Measurements from ENCODE around the gene GAREM1.
"Not testable (repeated sequence)": the region's sequence is repeated elsewhere in the genome, so short reads cannot be mapped to it uniquely, and the experiment has no call there.

Gene GAREM1

DNA sequence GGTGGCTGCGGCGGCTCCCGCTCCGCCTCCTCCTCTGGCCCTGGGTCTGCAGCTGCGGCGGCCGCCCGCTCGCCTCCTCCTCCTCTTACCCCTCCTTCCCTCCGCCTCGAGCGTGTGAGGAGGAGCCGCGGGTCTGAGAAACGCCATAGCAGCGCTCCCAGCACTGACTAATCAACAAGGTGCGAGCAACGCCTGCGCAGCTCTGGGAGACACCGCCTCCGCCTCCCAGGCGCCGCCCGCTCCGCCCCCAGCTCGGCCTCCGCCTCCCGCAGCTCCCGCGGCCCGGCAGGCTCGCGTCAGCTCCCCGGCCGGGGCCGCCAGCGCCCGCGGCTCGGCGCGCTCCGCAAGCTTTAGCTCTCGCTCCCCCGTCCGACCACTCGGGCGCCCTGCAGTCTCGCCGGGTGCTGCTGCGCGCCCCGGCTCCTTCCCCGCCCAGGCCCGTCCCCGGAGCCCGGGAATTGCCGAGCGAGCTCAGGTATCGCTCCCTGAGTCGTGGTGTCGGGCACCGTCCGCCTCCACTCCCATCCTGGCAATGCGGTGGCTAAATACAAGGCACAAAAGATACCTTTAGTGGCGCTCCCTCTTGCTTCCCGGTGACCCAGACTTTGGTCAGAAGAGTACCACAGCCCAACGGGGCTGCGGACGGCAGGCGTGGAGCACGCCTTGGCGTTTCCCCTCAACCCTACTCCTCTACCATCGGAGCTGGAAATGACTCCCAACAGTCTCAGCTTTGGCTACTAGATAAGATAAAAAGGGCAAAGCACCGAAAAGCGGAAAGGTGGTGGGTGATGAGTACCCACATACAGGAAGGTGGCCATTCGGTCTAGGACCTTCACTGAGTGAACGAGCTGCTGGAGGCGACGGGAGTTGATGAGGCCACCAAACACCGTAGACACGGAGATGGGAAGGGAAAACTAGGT is at the start of gene GAREM1:
Gene GAREM1 (minus strand): TSS at position 169 of the 920 bp plus-strand sequence. CDS start 454 bp downstream, outside the sequence.
- peak; percentile 97 for DNase-seq

DNA sequence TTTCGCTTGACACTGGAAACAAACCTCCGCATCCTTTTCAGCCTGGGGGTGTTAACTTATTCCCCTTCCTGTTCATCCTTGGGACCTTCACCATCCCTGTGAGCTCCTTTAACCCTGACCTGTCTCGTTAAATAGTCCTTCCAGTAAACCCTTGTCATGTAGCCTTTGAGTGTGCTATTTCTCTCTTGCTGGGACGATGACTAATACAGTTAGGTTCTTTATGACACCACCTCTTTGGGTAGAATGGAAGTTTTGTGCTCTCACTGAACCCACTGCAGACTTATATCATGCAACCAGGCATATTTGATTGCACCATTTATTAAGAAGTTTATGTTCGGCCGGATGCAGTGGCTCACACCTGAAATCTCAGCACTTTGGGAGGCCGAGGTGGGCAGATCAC is 40.5 kb upstream of the GAREM1 start:
- no peak for DNase-seq

DNA sequence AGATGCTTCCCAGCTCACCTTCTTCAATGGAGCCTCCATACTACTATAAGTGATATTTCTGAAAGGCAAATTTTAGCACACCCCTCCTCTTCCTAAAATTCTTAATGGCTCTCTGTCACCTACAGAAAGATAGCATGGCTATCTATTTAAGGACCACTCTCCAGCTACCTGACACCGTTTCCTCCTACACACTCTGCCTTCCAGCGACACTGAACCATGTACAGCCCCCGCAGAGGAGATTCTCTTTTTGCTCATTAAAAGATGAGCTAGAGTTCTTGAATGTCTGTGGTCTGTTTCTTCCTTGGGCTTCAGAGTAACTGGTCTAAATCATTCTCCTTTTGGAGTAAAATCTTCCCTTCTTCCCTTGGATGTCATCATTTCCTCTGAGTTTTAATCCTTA is 38.4 kb upstream of the GAREM1 start:
- DNase-seq, result no peak

DNA sequence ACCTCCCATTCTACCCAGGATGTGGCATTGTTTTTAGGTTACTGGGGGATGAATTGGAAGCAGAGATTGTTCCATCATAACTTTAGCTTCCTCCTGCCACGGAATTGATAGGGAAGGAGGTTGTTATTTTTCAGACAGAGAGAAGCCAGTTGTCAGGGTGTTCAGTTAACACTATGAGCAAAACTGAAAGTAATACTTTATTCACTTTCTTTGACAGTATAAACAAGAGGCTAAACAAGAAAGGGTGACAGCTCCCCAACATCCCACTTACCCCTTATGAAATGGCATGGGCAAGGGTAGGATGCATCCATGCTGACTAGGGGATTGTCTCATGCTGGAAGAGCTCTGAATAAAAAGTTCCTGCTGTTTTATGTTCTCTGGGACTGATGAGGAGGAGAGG is 36.4 kb upstream of the GAREM1 start:
- no peak for DNase-seq

DNA sequence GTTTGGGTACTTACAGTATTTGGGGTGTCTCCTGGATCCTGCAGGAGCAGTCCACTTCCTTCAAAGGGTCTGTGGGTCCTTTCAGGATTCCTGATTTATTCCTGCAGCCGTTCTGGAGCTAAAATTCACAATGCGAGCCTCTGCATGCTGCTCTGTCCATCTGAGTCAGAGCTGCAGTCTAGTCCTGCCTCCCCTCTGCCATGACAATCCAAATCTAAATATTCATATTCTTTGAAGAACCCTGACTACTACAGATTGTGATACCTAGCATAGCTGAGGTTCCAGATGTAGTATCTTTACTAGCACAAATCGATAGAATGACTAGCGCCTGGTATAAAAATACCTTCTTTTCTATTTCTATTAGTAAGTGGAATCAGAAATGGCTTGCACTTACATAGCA is 31.3 kb upstream of the GAREM1 start:
- DNase-seq, result no peak

DNA sequence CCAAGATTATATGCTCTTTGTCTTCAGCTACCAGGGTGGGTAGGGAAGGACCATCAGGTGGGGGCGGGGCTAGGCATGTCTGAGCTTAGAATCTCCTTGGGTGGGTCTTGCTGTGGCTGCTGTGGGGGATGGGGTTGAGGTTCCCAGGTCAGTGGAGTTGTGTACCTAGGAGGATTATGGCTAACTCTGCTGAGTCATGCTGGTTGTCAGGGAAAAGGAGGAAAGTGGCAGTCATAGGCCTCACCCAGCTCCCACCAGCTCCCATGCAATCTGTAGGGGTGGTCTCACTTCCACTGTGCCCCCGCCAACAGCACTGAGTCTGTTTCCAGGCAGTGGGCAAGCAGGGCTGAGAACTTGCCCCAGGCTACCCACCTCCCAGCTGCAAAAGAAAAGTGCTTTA is 30.6 kb upstream of the GAREM1 start:
- not testable (repeated sequence) for DNase-seq

DNA sequence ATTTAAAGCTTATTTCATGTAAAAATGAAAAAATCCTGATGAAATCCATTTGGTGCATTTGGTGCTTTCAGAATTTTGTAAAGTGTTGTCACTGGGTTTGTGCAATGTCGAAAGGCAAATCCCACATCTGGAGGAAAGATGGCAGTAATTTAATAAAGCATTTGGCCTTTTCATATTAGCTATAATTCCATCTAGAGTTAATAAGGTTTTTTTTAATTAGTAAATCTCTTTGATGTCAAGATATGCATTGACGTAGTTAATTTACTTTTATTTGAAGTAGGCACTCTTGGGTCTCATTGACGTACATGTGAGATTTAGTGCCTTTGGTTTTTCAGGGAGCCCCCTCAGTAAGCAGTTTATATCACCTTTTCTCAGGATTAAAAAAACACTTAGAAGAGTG is 12.3 kb upstream of the GAREM1 start:
- no peak for DNase-seq

DNA sequence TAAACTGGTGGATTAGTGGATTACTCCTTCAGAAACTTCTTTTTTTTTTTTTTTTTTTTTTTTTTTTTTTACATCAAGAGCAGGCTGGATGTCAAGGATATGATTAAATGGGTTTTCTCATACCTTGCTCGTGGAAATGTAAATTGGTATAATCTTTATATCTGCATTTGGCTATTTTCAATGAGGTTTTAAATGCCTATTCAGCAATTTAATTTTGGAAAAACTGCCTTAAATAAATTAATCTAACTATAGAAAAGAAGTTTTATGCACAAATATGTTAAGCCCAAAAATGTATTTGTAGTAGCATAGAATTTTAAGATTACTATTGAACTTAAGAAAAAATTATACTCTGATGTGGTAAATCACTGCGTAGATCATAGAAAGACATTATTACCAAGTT is 11.4 kb upstream of the GAREM1 start:
- no peak for DNase-seq

DNA sequence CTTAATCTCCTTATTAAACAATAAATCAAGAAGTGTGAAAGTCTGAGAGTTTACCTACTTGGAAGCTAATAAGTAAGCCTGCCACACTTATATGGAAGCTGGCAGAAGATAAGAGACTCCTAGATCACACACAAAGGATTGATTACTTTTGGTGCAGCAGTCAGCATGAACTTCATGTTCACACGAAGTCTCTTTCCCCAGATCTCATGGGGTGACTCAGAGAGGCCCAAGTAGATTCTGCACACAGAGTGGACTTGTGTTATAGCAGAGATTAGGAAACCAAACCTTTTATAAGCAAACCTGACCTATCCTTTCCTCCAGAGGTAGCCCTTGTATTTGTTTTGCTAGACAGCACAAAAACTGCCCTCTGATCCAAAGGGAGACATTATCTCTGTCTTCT is 9.9 kb upstream of the GAREM1 start:
- DNase-seq, result no peak

DNA sequence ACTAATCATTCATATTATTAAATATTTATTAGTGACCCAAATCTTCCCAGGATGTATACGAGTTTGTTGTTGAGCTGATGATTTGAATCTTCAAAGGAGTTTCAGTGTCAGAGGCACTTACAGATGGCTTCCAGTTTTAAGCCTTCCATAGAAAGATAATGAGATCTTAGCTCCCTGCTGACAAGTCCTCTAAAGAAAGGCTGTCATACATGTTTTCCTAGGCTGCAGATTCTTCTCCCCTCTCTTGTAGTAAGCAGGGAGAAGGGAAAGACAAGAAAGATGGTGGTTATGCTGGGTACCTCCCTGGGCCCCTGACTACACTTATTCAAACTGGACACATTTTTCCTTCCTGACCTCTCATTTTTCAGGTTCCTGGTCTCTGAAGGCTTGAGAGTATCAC is 8.1 kb upstream of the GAREM1 start:
- no peak for DNase-seq

DNA sequence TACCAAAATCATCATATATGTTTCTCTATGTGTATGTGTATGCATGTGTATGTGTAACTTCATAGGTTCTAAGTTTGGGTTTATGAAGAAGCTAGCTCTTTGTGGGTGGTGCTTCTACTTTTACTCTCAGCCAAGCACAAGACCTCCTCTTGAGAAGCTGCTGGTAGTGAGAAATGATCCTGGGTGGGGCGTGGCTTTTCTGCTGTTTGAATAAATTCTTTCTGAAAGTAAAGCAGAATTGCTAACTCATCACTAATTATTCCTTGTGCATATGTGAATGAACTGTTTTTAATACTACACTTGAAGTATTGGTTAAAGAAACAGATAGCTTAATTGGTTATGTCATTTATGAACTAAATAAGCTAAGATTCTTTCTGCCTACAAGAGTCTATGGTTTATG is 7.6 kb upstream of the GAREM1 start:
- no peak for DNase-seq

DNA sequence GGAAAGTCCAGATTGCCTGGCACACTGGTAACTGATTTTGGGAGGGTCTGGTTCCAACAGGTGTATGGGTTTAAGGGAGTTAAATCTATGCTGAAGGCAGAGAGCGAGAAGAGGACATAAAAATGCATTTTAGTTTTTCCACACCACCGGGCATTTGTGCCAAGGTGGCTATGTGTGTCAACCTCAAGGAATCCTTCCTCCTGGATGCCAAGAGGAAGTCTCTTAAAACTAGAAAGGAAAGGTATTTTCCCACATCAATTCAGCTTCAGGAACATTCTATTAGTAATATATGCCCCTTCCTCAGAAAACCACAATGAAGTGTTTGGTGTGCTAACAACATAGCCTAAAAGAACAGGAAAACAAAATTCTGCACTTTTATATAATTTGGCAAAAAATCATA is 5.4 kb upstream of the GAREM1 start:
- DNase-seq, result no peak

DNA sequence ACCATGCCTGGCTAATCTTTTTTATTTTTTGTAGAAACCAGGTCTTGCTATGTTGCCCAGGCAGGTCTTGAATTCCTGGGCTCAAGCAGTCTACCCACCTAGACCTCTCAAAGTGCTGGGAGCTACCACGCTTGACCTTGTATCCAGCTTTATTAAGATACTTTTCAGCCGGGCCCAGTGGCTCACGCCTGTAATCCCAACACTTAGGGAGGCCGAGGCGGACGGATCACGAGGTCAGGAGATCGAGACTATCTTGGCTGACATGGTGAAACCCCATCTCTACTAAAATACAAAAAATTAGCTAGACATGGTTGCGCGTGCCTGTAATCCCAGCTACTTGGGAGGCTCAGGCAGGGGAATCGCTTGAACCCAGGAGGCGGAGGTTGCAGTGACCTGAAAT is 4.4 kb upstream of the GAREM1 start:
- DNase-seq, result not testable (repeated sequence)

DNA sequence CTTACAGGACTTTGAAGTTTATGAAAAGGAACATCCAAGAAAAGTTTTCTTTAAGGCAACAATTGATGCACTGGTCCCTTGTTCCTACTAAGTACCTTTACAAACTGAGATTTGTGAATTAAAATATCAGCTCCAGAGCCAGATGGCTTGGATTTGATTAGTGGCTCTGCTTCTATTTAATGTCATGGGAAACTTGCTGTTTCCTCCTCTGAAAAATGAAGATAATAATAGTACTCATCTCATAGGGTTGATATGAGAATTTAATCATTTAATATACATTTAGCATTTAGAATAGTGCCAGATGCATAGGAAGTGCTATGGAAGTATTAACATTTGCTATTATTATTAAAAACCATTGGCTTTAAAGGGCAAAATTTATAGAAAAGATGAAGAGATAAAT is 2.6 kb upstream of the GAREM1 start:
- DNase-seq, result no peak

DNA sequence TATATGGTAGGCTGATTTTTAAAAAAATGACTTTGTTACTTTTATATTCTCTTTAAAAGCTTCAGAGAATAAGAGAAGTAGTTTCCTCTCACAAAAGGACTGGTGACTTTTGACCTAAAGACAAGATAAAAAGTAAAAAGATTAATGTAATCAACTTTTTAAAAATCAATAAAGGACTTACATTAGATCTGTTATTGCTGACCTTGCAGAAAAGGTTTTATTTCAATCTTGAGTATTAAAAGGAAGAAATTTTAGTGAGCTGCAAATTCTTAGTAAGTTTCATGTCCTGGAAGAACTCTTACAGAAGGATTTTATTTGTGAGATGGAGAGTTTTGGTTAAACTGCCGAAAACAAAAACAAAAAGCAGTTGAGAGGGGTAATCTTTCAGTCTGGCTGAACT is 2.2 kb upstream of the GAREM1 start:
- DNase-seq, result no peak

DNA sequence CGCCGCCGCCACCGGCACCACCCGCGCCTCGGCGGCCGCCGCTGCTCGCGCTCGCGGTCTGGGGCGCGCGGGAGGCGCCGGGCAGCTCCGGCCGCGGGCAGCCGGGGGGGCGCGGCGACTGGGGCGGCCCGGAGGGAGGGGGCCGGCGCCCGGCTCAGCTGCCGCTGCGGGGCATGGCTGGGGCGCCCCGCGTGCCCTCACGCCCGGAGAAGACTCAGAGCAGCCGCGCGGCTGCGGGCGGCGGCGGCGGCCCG is 295 bp downstream of the GAREM1 start:
- DNase-seq, result no peak

DNA sequence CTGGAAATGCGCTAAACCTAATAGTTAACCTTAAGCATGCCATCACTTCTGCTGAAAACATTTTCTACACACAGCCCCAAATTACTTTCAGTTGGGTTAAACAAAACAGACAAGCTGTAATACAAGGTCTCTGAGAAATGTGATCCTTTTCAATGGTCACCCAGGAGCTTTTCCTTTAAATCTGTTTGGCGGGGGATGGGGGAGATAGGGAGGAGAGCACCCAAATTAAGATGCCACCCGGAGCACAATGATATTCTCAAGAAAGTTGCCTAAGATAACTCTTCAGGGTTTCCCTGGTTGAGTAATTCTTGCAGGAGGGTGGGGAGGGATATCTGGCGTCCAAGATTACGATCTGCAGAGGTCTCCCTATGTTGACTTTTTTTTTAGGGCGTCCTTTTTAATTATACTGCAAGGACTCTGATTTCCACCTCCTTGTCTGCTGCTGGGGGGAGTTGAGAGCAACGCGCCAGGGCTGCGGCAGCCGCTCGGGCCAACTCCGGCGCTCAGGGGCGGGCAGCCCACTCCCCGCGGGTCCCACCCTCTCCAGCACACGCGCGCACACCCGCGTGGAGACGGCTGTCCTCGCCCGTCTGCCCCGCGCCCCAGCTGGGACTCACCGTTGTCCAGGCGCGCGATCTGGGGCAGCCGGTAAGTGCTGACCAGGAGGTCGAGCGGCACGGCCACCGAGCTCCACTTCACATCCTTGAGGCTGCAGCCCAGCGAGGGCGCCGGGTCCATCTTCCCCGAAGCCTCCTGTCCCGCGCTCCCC is 807 bp downstream of the GAREM1 start:
- DNase-seq, result no peak

DNA sequence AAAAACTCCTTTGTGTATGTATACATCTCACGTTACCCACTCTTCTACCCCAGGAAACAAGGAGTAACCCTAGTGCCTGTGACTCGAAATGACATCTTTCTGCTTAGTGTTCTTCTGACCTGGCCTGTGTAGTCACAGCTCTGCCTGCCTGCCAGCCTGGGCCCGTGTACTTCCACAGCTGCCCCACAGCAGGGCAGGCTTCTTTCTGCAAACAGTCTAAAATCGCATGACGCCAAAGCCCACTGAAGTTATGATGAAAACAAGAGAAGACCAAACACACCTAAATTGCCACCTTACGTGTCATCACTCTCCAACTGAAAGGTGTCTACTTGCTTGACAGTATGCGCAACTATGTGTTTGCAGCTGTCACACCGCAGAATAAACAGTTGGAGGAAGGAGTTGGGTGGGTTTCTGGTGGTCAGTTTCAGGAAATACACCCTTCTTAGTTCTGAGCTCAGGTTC is 1.5 kb downstream of the GAREM1 start:
- no peak for DNase-seq

DNA sequence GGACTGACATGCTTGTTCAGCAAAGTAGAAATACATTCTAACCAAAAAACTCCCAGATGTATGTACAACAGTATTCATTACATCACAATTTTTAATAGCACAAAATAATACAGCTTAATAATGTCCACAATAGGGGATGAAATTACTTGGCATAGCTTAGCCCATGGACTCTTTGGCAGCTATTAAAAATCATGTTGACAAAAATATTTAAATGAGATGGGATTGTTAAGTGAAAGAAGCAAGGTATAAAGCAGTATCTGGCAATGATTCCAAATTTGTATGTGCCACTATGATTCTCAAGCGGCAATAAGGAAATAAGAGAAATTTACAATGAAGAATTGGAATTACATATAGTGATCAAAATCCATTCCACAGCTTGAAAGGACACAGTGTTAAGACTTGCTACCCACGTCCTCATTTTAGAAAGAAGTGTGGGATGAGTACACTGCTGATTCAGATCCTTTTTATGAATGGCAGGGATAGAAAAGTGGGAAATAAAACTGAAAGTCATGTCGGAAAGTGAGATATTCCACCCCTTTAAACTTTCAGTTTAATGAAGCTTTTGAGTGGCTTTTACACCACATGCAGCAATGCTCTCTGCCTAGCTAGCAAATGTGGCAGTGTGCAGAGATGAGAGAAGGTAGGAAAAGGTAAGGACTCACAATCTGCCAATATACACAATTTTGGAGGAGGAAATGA is 2.4 kb downstream of the GAREM1 start:
- DNase-seq, result no peak

DNA sequence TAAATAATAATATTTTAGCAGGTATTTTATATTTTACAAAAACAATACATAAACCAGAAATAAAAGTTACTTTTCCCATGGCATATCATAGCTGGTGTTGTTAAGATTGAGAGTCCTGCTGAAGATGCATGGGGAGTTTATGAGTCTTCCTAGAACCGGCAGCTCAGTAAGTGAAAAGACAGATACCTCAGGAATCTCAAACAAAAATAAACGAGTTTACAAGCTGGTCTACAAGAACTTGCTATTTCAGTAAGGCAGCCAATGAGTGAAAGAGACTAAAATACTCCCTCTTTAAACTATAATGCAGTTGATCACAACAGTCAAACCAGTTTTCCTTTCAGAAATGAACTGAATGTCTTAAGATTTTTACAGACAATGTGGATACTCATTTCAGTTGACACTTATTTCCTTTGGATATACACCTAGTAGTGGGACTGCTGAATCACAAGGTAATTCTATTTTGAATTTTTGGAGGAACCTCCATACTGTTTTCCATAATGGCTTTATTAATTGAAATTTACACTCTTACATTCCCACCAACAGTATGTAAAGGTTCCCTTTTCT is 8.9 kb downstream of the GAREM1 start:
- no peak for DNase-seq

DNA sequence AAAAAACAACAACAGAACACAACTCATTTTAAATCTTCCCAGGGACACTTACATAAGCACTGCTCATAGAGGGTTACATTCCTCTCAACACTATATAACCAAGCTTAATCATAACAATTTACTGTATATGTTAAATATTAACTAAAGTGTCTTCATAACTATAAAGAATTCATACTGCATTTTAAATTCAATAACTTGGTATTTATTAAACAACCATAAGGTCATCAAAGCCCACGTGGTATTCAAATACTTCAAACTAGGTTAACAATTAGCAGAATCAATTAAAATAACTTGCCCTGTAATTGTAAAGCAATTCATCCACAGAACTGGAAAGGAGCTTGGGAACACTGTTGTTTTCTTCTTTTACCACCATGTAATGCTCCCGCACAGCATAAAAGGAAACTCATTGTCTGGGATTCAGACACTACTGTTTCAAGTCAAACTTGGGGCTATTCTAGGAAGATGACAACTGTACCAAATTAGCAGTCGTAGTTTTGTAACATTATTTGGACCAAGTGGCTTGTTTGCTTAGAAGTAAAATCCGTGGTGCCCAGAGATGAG is 10.4 kb downstream of the GAREM1 start:
- DNase-seq, result no peak

DNA sequence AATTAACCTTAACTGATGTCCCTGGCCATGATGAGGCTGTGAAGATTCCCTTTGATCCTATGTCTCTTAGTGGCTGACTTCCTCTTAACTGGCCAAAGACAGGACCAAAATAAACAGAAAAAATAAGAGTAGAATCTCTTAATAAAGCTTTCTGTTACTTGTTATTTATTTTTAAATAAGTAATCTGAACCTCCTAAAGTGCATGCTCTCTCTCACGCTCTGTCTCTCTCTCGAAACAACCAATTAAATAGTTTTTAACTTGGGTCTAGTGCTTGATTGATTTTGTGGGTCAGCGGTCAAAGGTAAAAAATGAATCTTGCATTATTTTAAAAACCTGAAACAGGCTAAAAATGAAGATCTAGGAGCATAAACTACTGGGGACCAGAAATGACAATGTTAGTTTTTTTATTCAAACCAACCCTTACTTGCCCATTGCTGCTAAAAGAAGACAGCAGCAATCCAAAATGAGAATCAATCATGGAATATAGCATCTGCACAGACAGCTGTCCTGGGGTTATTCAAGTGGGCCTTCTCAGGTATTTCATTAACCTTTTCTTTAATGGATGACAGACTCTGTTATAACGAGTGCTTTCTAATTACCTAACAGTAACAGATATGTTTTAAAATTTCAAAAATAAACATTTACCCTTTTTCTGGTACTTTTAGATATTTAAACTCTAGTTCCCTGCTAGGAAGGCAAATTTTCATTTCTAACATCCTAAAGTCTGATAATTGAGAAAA is 11.2 kb downstream of the GAREM1 start:
- DNase-seq, result no peak
